ENCODE results near the gene KAT2B. TPM values are rescaled to one million over a fixed set of nuclear protein-coding genes. Genes with fewer than 3 reads are reported as not detected.

Gene KAT2B
- total RNA-seq, 2 experiments from 2014 or later: 97.8 to 108 TPM

GRCh38 chr3:20097015-20097414 is 56.8 kb downstream of the KAT2B start:
- H3K27ac Mint-ChIP-seq: peak overlapping the region; percentile 24
- no peaks in the 10 kb centered on the region for H3K27me3 Mint-ChIP-seq
- DNase-seq (no peak), ATAC-seq (ENCODE audit: low read depth) (no peak)
- peaks cover 64% of the 10 kb centered on the region for H3K36me3 Mint-ChIP-seq
- H3K4me1 Mint-ChIP-seq: peaks cover 42% of the 10 kb centered on the region
- no peak overlapping the region for H3K4me3 Mint-ChIP-seq
- H3K9me3 Mint-ChIP-seq: no peaks in the 10 kb centered on the region
- POLR2A ChIA-PET: interaction anchor here (1.6 kb wide), 1 partner anchor 55 kb away, joined by 7 read pairs; no protein-coding TSS in a partner anchor

- POLR2A ChIA-PET: interaction anchor here (1.7 kb wide), 1 partner anchor 58 kb away, joined by 5 read pairs; no protein-coding TSS in a partner anchor
- DNase-seq: no peak
- no peak for ATAC-seq (ENCODE audit: low read depth)
- peak overlapping the region; percentile 46 for H3K4me3 Mint-ChIP-seq
- H3K9me3 Mint-ChIP-seq: no peaks in the 10 kb centered on the region
- peaks cover 57% of the 10 kb centered on the region for H3K36me3 Mint-ChIP-seq
- H3K27me3 Mint-ChIP-seq: no peaks in the 10 kb centered on the region
- peaks cover 58% of the 10 kb centered on the region for H3K4me1 Mint-ChIP-seq
- peak overlapping the region; percentile 89 for H3K27ac Mint-ChIP-seq
These were observed 58.8 kb downstream of the KAT2B start for GRCh38 chr3:20099060-20099459.

- Mint-ChIP-seq H3K27me3 (no peaks in the 10 kb centered on the region), H3K4me3 (peak overlapping the region; percentile 52), H3K36me3 (peaks cover 52% of the 10 kb centered on the region), H3K27ac (peak overlapping the region; percentile 89), H3K4me1 (peaks cover 64% of the 10 kb centered on the region), H3K9me3 (no peaks in the 10 kb centered on the region)
- POLR2A ChIA-PET: interaction anchor here (1.7 kb wide), 1 partner anchor 59 kb away, joined by 5 read pairs; no protein-coding TSS in a partner anchor
- DNase-seq (no peak), ATAC-seq (ENCODE audit: low read depth) (no peak)
These were observed 59.9 kb downstream of the KAT2B start for GRCh38 chr3:20100151-20100550.

- H3K27ac Mint-ChIP-seq: peak overlapping the region; percentile 89
- no peaks in the 10 kb centered on the region for H3K27me3 Mint-ChIP-seq
- ATAC-seq (ENCODE audit: low read depth) (no peak), DNase-seq (no peak)
- peaks cover 68% of the 10 kb centered on the region for H3K4me1 Mint-ChIP-seq
- no peaks in the 10 kb centered on the region for H3K9me3 Mint-ChIP-seq
- POLR2A ChIA-PET: interaction anchor here (0.8 to 5.2 kb wide), 2 partner anchors 59 to 62 kb away, joined by 3 to 77 read pairs; partner anchors contain the start of gene KAT2B
- peak overlapping the region; percentile 52 for H3K4me3 Mint-ChIP-seq
- H3K36me3 Mint-ChIP-seq: peaks cover 50% of the 10 kb centered on the region
These were observed 60.8 kb downstream of the KAT2B start for GRCh38 chr3:20101041-20101440.

GRCh38 chr3:20103731-20104130 is 63.5 kb downstream of the KAT2B start:
- no peaks in the 10 kb centered on the region for H3K9me3 Mint-ChIP-seq

GRCh38 chr3:20104167-20104661 is 64.0 kb downstream of the KAT2B start:
- H3K36me3 Mint-ChIP-seq: peaks cover 47% of the 10 kb centered on the region
- DNase-seq (no peak), ATAC-seq (ENCODE audit: low read depth) (peak; percentile 85)
- peaks cover 70% of the 10 kb centered on the region for H3K4me1 Mint-ChIP-seq
- H3K9me3 Mint-ChIP-seq: no peaks in the 10 kb centered on the region
- POLR2A ChIA-PET: interaction anchor here (0.7 to 5.2 kb wide), 6 partner anchors 23 to 183 kb away, joined by 3 to 77 read pairs (median 4); partner anchors contain the start of genes KAT2B, RAB5A and SGO1
- H3K4me3 Mint-ChIP-seq: peak overlapping the region; percentile 63
- peak overlapping the region; percentile 86 for H3K27ac Mint-ChIP-seq
- no peaks in the 10 kb centered on the region for H3K27me3 Mint-ChIP-seq

More at GRCh38 chr3:20103731-20104130, 63.5 kb downstream of the KAT2B start:
- peak overlapping the region; percentile 63 for H3K4me3 Mint-ChIP-seq
- H3K36me3 Mint-ChIP-seq: peaks cover 47% of the 10 kb centered on the region
- POLR2A ChIA-PET: interaction anchor here (1.0 to 5.2 kb wide), 4 partner anchors 23 to 156 kb away, joined by 3 to 77 read pairs (median 9); partner anchors contain the start of genes KAT2B, RAB5A and SGO1
- ATAC-seq (ENCODE audit: low read depth): peak; percentile 12
- H3K4me1 Mint-ChIP-seq: peaks cover 71% of the 10 kb centered on the region
- H3K27ac Mint-ChIP-seq: peak overlapping the region; percentile 86
- H3K27me3 Mint-ChIP-seq: no peaks in the 10 kb centered on the region
- DNase-seq: no peak

- Mint-ChIP-seq H3K27me3 (no peaks in the 10 kb centered on the region), H3K9me3 (no peaks in the 10 kb centered on the region), H3K36me3 (peaks cover 52% of the 10 kb centered on the region), H3K27ac (peak overlapping the region; percentile 75), H3K4me3 (peak overlapping the region; percentile 56), H3K4me1 (peaks cover 63% of the 10 kb centered on the region)
- DNase-seq (no peak), ATAC-seq (ENCODE audit: low read depth) (no peak)
- POLR2A ChIA-PET: interaction anchor here (0.7 to 5.2 kb wide), 3 partner anchors 25 to 64 kb away, joined by 3 to 77 read pairs (median 4); partner anchors contain the start of gene KAT2B
These were observed 65.5 kb downstream of the KAT2B start for GRCh38 chr3:20105513-20106280.

GRCh38 chr3:20107722-20108121 is 67.5 kb downstream of the KAT2B start:
- no peak for ATAC-seq (ENCODE audit: low read depth)
- Mint-ChIP-seq H3K9me3 (no peaks in the 10 kb centered on the region), H3K36me3 (peaks cover 58% of the 10 kb centered on the region), H3K4me3 (no peak overlapping the region), H3K27me3 (no peaks in the 10 kb centered on the region), H3K4me1 (peaks cover 49% of the 10 kb centered on the region), H3K27ac (no peak overlapping the region)
- no peak for DNase-seq
- POLR2A ChIA-PET: interaction anchor here (0.7 to 1.8 kb wide), 5 partner anchors 17 to 79 kb away, joined by 3 to 10 read pairs (median 4); partner anchors contain the start of genes KAT2B and SGO1

- Mint-ChIP-seq H3K27me3 (no peaks in the 10 kb centered on the region), H3K36me3 (peaks cover 64% of the 10 kb centered on the region), H3K27ac (no peak overlapping the region), H3K9me3 (no peaks in the 10 kb centered on the region), H3K4me1 (peaks cover 43% of the 10 kb centered on the region), H3K4me3 (no peak overlapping the region)
- no peak for DNase-seq
- no peak for ATAC-seq (ENCODE audit: low read depth)
- POLR2A ChIA-PET: interaction anchor here (1.1 kb wide), 1 partner anchor 70 kb away, joined by 3 read pairs; no protein-coding TSS in a partner anchor
These were observed 68.6 kb downstream of the KAT2B start for GRCh38 chr3:20108869-20109268.

GRCh38 chr3:20110826-20111225 is 70.6 kb downstream of the KAT2B start:
- Mint-ChIP-seq H3K27ac (no peak overlapping the region), H3K27me3 (no peaks in the 10 kb centered on the region), H3K4me1 (peaks cover 27% of the 10 kb centered on the region), H3K9me3 (no peaks in the 10 kb centered on the region), H3K36me3 (peaks cover 69% of the 10 kb centered on the region), H3K4me3 (no peak overlapping the region)
- DNase-seq (no peak), ATAC-seq (ENCODE audit: low read depth) (no peak)
- POLR2A ChIA-PET: no interaction called here

GRCh38 chr3:20111836-20112235 is 71.6 kb downstream of the KAT2B start:
- H3K4me3 Mint-ChIP-seq: no peak overlapping the region
- no peaks in the 10 kb centered on the region for H3K27me3 Mint-ChIP-seq
- POLR2A ChIA-PET: interaction anchor here (1.0 kb wide), 1 partner anchor 70 kb away, joined by 4 read pairs; no protein-coding TSS in a partner anchor
- ATAC-seq (ENCODE audit: low read depth) (no peak), DNase-seq (no peak)
- H3K4me1 Mint-ChIP-seq: peaks cover 19% of the 10 kb centered on the region
- H3K9me3 Mint-ChIP-seq: no peaks in the 10 kb centered on the region
- H3K36me3 Mint-ChIP-seq: peaks cover 69% of the 10 kb centered on the region
- no peak overlapping the region for H3K27ac Mint-ChIP-seq

GRCh38 chr3:20121088-20121487 is 80.8 kb downstream of the KAT2B start:
- no peak overlapping the region for H3K27ac Mint-ChIP-seq
- ATAC-seq (ENCODE audit: low read depth): no peak
- H3K4me3 Mint-ChIP-seq: no peak overlapping the region
- H3K4me1 Mint-ChIP-seq: peaks cover 7% of the 10 kb centered on the region
- DNase-seq: no peak
- no peaks in the 10 kb centered on the region for H3K9me3 Mint-ChIP-seq
- no peaks in the 10 kb centered on the region for H3K27me3 Mint-ChIP-seq
- POLR2A ChIA-PET: no interaction called here
- H3K36me3 Mint-ChIP-seq: peaks cover 68% of the 10 kb centered on the region

GRCh38 chr3:20123131-20123652 is 82.9 kb downstream of the KAT2B start:
- no peak overlapping the region for H3K4me3 Mint-ChIP-seq
- POLR2A ChIA-PET: no interaction called here
- peaks cover 68% of the 10 kb centered on the region for H3K36me3 Mint-ChIP-seq
- ATAC-seq (ENCODE audit: low read depth): no peak
- H3K27ac Mint-ChIP-seq: no peak overlapping the region
- peaks cover 9% of the 10 kb centered on the region for H3K4me1 Mint-ChIP-seq
- no peaks in the 10 kb centered on the region for H3K27me3 Mint-ChIP-seq
- DNase-seq: no peak
- no peaks in the 10 kb centered on the region for H3K9me3 Mint-ChIP-seq

All from activated naive CD8-positive, alpha-beta T cell treated with anti-CD3 and anti-CD28 coated beads, Interleukin-2, amount 10 ng/mL, durations not matched to agents 7 days and 5 days (primary cell).